ENCODE data around the gene KRT35. TPM values are rescaled to one million over a fixed set of nuclear protein-coding genes. Genes with fewer than 3 reads are reported as not detected.

The KRT35 gene
- total and polyA plus RNA-seq, 2 experiments from 2014 or later = not detected

DNA sequence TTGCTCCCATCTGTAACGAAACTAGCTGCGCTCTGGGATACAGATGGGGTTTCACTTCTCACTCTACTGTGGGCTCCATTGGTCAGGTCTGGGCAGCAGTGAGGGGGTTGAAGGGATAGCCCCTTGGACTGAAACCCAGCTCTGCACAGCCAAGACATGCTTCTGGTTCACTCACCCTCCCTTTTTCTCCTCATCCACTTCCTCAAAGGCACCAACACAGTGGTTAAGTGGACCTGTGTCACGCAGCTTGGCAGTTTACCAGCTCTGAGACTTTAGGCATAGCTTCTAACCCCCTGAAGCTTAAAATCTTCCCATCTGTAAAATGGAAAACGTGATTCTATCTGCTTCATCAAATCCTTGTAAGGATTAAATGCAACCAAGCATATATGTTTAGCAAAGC, 28.7 kb downstream of the KRT35 start:
- H2AFZ ChIP-seq = no peak overlapping the region
- no peaks in the 10 kb centered on the region for H3K9me2 ChIP-seq (ENCODE audit: insufficient read depth)
- Mint-ChIP-seq H3K27ac (no peak overlapping the region), H3K4me3 (no peak overlapping the region), H3K27me3 (ENCODE audit: insufficient read depth, low read depth, poor library complexity) (peaks cover 4% of the 10 kb centered on the region), H3K36me3 (ENCODE audit: low read depth) (peaks cover 2% of the 10 kb centered on the region; the same call in 1 of the 3 replicates), H3K4me1 (no peaks in the 10 kb centered on the region), H3K9me3 (peaks cover 19% of the 10 kb centered on the region; the same call in 2 of the 3 replicates)
- no peaks in the 10 kb centered on the region; the same call in 1 of the 2 replicates for H3K36me3 ChIP-seq (ENCODE audit: insufficient read depth)
- H3K79me2 ChIP-seq (replicated peaks; ENCODE audit: insufficient read depth) = no peaks in the 10 kb centered on the region
- no peak overlapping the region for H3K4me2 ChIP-seq
- no peaks in the 10 kb centered on the region for H3K4me1 ChIP-seq (ENCODE audit: insufficient read depth)
- H4K20me1 ChIP-seq (replicated peaks; ENCODE audit: insufficient read depth) = no peaks in the 10 kb centered on the region
- ATAC-seq (no peak), DNase-seq (ENCODE audit: low spot score) (no peak)
- no peak overlapping the region for H3K4me3 ChIP-seq
- no peaks in the 10 kb centered on the region for H3F3A ChIP-seq (replicated peaks; ENCODE audit: low read depth)
- TF ChIP-seq, protein P1, sequence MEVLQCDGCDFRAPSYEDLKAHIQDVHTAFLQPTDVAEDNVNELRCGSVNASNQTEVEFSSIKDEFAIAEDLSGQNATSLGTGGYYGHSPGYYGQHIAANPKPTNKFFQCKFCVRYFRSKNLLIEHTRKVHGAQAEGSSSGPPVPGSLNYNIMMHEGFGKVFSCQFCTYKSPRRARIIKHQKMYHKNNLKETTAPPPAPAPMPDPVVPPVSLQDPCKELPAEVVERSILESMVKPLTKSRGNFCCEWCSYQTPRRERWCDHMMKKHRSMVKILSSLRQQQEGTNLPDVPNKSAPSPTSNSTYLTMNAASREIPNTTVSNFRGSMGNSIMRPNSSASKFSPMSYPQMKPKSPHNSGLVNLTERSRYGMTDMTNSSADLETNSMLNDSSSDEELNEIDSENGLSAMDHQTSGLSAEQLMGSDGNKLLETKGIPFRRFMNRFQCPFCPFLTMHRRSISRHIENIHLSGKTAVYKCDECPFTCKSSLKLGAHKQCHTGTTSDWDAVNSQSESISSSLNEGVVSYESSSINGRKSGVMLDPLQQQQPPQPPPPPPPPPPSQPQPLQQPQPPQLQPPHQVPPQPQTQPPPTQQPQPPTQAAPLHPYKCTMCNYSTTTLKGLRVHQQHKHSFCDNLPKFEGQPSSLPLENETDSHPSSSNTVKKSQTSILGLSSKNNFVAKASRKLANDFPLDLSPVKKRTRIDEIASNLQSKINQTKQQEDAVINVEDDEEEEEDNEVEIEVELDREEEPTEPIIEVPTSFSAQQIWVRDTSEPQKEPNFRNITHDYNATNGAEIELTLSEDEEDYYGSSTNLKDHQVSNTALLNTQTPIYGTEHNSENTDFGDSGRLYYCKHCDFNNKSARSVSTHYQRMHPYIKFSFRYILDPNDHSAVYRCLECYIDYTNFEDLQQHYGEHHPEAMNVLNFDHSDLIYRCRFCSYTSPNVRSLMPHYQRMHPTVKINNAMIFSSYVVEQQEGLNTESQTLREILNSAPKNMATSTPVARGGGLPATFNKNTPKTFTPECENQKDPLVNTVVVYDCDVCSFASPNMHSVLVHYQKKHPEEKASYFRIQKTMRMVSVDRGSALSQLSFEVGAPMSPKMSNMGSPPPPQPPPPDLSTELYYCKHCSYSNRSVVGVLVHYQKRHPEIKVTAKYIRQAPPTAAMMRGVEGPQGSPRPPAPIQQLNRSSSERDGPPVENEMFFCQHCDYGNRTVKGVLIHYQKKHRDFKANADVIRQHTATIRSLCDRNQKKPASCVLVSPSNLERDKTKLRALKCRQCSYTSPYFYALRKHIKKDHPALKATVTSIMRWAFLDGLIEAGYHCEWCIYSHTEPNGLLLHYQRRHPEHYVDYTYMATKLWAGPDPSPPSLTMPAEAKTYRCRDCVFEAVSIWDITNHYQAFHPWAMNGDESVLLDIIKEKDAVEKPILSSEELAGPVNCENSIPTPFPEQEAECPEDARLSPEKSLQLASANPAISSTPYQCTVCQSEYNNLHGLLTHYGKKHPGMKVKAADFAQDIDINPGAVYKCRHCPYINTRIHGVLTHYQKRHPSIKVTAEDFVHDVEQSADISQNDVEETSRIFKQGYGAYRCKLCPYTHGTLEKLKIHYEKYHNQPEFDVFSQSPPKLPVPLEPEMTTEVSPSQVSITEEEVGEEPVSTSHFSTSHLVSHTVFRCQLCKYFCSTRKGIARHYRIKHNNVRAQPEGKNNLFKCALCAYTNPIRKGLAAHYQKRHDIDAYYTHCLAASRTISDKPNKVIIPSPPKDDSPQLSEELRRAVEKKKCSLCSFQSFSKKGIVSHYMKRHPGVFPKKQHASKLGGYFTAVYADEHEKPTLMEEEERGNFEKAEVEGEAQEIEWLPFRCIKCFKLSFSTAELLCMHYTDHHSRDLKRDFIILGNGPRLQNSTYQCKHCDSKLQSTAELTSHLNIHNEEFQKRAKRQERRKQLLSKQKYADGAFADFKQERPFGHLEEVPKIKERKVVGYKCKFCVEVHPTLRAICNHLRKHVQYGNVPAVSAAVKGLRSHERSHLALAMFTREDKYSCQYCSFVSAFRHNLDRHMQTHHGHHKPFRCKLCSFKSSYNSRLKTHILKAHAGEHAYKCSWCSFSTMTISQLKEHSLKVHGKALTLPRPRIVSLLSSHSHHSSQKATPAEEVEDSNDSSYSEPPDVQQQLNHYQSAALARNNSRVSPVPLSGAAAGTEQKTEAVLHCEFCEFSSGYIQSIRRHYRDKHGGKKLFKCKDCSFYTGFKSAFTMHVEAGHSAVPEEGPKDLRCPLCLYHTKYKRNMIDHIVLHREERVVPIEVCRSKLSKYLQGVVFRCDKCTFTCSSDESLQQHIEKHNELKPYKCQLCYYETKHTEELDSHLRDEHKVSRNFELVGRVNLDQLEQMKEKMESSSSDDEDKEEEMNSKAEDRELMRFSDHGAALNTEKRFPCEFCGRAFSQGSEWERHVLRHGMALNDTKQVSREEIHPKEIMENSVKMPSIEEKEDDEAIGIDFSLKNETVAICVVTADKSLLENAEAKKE (CRISPR knock-in tag; IDR thresholded peaks at IDR 0.05) = no peak
- TF ChIP-seq STAT1 (IDR thresholded peaks at IDR 0.05; ENCODE audit: unreplicated experiment) (no peak), JUNB (IDR thresholded peaks at IDR 0.05; ENCODE audit: unreplicated experiment) (no peak), ZNF114 (CRISPR knock-in tag; IDR thresholded peaks at IDR 0.05) (no peak), EZH2 (IDR thresholded peaks at IDR 0.05; ENCODE audit: low read depth, unreplicated experiment) (no peak), NANOG (IDR thresholded peaks at IDR 0.05; ENCODE audit: borderline replicate concordance) (no peak)
- TF ChIP-seq, protein P2, sequence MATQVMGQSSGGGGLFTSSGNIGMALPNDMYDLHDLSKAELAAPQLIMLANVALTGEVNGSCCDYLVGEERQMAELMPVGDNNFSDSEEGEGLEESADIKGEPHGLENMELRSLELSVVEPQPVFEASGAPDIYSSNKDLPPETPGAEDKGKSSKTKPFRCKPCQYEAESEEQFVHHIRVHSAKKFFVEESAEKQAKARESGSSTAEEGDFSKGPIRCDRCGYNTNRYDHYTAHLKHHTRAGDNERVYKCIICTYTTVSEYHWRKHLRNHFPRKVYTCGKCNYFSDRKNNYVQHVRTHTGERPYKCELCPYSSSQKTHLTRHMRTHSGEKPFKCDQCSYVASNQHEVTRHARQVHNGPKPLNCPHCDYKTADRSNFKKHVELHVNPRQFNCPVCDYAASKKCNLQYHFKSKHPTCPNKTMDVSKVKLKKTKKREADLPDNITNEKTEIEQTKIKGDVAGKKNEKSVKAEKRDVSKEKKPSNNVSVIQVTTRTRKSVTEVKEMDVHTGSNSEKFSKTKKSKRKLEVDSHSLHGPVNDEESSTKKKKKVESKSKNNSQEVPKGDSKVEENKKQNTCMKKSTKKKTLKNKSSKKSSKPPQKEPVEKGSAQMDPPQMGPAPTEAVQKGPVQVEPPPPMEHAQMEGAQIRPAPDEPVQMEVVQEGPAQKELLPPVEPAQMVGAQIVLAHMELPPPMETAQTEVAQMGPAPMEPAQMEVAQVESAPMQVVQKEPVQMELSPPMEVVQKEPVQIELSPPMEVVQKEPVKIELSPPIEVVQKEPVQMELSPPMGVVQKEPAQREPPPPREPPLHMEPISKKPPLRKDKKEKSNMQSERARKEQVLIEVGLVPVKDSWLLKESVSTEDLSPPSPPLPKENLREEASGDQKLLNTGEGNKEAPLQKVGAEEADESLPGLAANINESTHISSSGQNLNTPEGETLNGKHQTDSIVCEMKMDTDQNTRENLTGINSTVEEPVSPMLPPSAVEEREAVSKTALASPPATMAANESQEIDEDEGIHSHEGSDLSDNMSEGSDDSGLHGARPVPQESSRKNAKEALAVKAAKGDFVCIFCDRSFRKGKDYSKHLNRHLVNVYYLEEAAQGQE (IDR thresholded peaks at IDR 0.05; ENCODE audit: unreplicated experiment) = no peak
- TF ChIP-seq, protein P3, sequence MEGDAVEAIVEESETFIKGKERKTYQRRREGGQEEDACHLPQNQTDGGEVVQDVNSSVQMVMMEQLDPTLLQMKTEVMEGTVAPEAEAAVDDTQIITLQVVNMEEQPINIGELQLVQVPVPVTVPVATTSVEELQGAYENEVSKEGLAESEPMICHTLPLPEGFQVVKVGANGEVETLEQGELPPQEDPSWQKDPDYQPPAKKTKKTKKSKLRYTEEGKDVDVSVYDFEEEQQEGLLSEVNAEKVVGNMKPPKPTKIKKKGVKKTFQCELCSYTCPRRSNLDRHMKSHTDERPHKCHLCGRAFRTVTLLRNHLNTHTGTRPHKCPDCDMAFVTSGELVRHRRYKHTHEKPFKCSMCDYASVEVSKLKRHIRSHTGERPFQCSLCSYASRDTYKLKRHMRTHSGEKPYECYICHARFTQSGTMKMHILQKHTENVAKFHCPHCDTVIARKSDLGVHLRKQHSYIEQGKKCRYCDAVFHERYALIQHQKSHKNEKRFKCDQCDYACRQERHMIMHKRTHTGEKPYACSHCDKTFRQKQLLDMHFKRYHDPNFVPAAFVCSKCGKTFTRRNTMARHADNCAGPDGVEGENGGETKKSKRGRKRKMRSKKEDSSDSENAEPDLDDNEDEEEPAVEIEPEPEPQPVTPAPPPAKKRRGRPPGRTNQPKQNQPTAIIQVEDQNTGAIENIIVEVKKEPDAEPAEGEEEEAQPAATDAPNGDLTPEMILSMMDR (conservative IDR thresholded peaks at IDR 0.05; ENCODE audit: low read depth in 2 of 2) = no peak
- TF ChIP-seq, protein P4, sequence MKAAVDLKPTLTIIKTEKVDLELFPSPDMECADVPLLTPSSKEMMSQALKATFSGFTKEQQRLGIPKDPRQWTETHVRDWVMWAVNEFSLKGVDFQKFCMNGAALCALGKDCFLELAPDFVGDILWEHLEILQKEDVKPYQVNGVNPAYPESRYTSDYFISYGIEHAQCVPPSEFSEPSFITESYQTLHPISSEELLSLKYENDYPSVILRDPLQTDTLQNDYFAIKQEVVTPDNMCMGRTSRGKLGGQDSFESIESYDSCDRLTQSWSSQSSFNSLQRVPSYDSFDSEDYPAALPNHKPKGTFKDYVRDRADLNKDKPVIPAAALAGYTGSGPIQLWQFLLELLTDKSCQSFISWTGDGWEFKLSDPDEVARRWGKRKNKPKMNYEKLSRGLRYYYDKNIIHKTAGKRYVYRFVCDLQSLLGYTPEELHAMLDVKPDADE (IDR thresholded peaks at IDR 0.05) = no peak
- no peak overlapping the region for H3K27ac ChIP-seq (ENCODE audit: low read depth)
- H3K27me3 ChIP-seq (ENCODE audit: insufficient read depth) = no peaks in the 10 kb centered on the region

Data from GM23338 (cell line).